ENCODE measurements around the gene NPAS3.

NPAS3 gene

DNA sequence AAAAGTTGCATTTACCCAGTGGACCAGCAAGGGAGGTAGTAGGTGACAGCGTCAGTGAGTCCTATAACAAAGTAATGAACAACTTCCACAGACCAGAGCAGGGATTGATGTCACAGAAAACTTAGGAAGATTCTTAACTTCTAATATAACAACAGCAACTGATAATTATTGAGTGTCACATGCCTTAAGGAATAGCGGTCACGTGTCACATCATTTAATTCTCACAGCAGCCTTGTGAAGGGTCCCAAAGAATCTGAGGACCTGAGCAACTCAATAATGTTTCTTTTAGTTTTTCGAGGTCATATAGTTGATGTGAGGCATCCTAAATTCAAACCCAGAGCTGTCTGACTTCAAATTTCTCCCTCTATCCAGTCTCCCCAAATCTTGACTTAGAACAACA, 590.0 kb downstream of the NPAS3 start:
- DNase-seq = no peak

DNA sequence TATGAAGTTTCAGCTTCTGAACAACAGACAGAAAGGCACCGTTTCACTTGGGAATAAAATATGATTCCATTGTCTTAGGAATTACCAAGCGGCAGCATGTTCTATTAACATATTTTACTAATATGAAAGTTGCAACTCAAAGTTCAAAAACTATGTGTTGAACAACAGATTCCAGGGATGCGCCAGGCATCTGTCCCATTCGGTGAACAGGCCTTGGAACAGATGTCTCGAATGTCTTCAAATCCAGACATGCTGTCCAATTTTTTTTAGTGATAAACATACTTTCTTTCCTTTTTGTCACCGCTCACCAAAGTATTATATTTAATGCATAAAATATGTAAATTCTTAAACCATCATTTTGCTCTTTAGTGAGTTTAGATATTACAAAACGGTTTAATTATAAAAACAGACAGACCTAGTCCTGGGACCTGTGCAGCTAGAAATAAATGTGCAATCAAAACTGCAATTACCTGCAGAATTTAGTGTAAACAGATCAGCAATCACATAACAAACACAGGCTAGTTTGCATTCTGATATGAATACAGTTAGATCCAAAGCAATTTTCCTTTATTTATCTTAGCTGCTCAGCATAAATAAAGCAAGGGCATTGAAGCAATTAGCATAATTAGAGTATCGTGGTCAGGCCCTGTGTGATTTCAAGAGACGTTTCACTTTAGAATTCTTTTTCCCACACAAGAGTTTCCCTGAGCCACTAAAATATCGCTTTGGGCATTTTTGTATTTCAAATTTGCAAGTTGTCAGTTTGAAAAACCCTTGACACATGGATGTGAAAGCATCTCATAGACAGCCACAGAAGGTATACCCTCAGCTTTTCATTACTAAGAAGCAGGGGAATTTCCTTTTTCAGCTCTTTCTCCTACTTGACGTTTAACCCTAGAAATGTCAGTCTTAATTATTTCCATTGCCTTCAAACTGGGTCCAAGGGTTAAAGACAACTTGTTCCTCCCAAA, 591.4 kb downstream of the NPAS3 start:
- no peak for DNase-seq

DNA sequence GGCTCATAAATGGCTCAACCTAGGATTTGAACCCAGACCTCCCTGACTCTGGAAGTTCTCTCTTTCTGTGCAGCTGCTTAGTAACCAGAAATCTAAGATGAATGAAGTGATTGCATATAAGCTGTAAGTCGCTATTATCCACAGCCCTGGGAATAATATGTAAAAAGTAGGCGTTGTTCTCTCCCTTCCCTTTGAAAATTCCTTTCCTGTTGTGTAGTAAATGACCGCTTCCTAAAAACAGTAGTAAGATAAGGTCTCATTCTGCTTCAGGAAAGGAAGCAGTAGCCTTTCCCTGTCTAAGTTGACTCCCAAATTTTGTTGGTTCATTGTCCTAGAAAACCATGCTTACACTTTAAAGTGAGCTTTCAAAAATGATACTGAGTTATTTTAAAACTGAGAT, 593.9 kb downstream of the NPAS3 start:
- no peak for DNase-seq

DNA sequence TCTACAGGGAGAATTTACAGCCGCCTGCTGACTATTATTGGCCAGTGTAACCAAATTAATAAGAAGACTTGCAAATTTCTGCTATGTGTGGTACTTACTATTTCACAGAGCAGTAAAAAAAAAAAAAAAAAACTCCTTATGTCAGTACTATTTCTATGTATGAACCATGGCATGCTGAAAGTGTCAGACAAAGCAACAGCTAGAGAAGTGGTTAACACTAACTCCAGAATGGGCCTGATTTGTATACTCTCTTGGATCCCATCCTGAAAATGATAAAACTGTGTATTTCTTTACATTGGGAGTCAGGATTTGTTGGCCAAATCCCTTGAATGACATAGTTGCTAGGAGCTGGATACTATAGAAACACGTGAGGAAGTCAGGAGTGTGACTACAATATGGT, 595.4 kb downstream of the NPAS3 start:
- DNase-seq = no peak

DNA sequence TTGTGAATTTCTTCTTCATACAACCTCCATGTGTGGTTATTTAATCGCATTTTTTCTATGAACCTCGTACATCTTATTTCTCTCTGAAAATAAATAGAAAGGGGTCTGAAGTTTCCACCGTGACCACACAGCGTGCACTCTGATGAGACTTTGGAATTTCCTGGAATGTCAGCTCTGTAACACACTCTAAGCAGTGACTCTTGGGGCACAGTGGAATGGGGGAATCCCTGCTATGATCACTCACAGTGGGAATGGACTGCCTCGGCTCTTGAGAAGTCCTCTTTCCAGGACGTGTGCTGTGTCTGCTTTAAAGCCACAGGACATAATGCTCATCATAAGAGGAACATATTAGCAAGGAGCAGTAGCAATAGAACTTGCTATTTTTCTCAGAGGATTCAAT, 596.0 kb downstream of the NPAS3 start:
- DNase-seq = no peak

DNA sequence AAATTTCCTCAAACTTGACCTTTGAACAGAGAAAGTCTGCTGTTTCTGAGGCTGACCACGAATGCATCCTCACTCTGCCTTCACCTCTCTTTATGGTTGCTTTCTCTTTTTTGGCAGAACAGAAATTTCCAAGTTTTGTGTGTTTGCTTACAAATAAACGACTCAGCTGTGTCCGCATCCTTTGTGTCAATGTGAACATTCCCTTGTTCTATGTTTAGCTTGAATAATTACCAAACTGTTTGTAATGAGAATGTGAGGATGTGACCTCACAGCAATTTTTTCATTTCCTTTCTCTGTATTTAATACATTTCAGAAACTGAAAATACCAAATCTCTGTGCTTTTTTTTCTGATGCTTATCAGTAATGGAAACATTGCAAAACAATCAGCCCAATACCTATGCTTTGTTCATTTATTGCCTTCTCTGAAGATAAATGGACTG, 601.3 kb downstream of the NPAS3 start:
- no peak for DNase-seq

DNA sequence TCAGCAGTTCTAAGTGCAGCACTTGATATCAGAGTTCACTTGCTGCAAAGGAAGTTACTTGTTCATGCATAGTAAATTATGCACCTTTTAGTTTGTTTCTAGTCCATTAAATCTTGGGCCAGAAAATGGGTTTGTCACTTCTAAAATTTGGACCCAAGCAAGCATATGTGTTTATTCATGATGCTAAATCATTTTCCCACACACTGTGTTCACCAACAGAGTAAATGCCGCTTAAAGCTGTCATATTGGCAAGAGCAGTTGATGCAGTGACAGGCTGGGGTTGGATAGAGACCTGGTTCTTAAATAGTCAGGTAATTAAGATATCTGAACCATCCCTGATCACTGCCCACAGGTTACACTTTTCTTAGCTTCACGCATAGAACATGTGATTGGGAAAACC, 602.5 kb downstream of the NPAS3 start:
- no peak for DNase-seq

DNA sequence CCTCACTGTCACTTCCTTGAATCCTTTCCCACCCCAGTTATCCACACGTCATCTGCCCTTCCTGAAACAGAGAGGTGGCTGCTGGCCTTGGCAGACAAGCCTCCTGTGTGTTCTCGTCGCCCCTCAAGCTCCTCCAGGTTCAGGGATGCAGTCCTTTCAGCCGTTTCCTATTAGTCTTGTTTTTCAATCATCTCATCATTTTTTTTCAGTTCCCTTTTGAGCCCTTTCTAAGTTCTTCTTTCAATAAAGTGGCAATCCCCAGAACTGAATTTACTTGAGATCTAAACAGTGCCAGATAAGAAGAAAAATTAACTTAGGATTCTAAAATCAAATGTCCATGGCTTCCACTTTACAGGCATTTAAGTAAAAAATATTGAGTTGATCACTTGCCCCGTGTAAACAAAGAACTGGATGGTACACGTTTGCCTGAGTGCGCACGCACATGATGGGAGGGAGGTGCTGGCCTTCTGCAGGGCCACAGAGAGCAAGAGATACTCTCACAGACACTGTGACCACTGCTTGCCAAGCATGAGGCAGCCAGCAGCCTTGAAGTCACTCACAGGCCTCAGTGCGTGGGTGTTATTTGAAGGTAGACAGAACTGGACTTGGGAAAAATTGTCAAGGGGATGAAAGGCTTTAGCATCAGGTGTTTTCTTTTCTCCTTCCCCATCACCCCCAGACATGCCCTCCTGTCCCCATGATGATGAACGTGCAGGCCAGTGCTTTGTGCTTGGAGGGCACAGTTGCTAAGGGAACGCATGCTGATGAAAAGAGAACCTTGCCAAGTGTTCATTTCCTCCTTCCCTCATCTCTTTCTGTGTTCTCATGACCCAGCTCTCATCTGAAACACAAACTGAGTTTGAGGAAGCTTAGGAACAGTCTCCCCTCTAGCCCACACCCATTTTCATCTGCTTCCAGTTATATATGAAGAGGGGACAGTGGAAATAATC, 603.9 kb downstream of the NPAS3 start:
- no peak for DNase-seq

DNA sequence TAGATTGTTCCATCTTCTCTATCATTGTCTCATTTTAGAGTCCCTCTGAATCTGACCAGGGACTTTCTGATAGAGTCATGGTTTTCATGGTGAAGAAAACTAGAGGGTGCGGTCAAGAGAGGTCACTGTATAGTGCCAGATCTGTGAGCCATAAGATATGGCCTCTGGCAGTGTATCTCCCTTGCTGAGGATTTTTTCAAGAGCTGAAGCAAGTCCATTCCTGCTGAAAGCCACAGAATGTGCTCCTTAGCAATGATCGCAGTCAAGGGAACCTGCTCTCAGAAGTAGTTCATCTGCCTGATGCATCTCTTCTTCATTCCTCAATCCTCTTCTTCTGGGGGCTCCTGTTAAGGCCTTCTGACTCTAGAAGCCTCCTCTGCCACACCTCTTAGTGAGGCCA, 607.0 kb downstream of the NPAS3 start:
- no peak for DNase-seq

DNA sequence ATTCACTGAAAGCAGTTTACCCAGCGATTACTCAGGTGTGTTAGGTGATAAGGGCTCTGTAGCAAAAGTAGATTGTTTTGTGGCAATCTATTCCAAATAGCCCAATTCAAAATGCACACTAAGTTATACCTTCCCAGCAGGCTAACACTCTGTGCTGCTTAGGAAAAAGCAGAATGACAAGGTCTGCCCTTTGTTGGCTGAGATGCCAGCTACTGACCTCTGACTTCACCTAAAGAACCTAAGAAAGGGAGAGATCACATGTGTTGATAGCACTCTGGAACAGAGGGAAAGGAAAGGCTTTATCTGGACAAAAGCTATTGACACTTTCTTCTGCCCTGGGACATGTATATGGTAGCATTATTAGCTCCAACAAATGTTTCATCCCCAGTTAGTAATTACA, 609.9 kb downstream of the NPAS3 start:
- DNase-seq = no peak

DNA sequence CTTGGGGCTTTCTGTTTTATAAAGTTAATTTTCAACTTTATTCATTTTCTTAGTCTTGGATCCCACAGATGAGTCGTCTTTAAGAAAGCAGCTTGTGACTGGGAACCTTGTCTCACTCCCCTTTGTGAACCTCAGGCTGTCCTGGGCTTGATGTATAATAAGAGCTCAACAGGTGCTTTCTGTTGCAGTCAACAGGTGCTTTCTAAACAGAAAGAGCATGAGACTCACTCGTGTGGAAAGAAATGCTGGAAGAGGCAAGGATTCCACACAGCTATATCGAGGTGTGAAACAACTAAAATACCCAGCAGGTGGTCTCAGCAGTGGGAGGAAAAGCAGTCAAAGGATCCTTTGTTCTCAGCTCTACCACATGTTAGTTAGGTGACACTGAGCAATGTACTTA, 613.3 kb downstream of the NPAS3 start:
- DNase-seq = no peak

DNA sequence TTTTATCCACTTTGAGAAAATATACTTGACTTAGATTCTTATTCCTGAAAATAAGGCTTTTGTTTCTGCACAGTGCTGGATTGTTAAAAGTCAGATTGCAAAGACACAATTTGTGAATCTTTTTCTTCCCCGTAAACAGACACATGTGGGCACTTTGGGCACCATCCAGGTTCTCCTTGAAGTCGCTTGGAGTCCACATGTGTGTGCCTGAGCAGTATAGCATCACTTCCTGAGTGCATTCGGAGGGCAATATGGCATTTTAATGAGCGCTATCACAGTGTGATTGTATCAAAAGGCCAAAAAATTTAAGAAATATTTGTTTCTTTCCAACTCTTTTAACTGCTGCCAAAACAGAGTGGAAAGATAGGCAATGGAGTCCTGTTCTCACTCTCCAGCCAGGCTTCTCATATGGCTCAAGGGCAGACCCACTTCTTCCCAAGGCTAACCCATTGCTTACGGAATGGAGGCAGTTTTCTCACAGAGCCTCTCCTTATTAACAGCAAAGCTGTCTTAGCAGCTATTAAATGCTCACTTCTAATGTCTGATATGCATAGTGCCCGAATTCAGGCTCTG, 615.1 kb downstream of the NPAS3 start:
- DNase-seq = no peak

DNA sequence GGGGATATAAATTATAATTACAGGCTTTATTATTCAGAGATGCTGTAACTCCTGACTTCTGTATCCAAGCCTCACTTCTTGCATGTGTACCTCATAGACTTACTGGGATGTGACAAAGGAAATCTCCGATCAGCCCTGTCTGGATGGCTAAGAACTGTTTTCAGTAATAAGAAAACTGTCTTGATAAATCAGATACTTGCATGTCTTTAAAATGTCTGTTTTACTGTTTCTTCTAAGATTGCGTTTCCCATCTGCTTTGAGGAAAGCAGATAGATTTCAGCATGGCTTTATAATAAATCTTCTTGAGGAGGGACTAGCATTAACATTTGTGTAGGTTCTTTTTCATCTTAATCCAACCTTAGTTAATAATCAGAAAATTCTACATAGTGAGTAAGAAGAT, 616.3 kb downstream of the NPAS3 start:
- no peak for DNase-seq

DNA sequence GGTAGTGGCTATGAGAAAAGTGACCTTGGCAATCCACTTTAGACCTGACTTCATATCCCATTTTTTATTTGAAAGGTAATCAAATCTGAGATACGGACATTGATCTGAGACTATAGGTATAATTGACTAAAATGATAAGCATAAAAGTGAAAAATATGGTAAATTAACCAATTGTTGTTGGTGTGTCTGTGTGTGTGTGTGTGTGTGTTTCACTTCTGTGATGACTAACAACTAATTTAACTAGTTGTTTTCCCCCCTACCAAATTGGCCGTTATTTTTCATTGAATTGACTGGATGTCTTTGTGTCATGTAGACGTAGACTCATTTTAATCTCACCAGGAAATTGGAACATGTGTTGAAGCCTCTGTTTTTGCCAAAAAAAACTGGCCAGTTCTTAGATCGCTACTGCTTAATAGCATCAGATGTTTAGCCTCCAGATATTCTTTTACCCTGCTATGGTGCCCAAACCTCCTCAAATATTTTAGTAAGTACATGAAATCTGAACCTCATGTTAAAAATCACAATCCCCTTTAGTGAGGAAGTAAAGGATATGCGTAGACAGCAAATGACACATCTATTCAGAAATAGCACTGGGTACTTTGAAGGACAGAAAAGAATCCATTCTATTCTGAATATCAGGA, 617.2 kb downstream of the NPAS3 start:
- DNase-seq = no peak

DNA sequence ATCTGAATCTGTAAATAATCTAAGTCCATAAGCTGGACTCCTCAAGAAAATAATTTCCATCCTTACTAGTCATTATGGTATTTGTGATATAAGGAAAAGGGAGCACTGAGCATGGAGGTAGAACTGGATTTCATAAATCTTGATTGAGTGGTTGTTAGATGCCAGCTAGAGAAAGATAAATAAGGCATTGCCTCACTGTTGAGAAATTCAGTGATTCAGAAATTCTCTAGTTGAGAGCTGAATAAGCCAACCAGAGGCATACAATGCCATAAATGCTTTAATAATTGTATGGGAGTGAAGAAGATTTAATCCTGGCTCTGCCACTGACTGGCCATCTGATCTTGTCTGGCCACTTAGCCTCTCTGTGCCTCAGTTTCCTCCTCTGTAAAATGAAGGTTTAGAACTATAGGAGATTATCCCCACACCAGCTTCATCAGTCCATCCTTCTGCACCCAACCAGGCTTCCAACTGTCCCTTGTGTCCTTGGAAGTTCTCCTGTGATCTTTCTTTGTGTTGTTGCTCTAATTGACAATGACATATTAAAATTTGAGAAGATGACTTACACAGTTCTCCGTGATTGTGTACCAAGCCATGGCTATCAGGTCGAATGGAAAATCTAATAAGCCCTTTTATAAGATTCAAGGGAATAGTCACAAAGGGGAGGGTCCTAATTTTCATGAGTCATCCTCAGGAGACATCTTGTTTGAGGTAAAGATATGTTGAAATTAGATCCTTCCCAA, 617.9 kb downstream of the NPAS3 start:
- DNase-seq = no peak

DNA sequence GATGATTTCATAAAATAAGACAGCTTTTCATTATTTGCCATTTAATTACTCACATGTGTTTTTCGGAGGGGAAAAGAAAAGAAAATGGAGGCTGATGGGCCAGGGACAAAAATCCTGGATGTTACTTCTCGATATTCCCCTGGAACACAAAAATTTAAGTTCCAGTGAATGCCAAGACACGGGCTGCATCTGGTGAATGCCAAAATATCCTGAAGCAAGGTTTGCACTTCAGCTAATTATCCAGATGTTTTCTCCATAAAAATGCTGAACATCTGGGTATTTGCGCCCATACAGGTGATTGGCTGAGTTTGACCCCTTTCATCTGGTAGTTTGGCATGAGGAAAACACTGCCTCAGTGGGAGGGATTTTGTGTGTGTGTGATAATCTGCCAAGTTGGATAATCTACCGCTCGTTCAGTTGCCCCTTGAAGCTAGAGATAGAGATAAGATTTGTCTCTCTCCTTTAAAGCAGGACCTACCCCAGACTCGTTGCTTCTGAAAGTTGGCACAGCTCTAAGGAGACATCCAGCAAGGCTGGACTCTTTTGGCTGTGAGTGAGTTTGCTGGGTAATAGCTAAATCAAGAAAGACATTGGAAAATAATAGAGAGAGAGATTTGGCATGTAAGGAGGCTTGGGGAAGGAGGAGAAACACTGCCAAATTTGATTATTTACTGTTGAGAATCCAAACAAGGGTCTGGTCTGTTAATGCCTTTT, 622.2 kb downstream of the NPAS3 start:
- DNase-seq = no peak

DNA sequence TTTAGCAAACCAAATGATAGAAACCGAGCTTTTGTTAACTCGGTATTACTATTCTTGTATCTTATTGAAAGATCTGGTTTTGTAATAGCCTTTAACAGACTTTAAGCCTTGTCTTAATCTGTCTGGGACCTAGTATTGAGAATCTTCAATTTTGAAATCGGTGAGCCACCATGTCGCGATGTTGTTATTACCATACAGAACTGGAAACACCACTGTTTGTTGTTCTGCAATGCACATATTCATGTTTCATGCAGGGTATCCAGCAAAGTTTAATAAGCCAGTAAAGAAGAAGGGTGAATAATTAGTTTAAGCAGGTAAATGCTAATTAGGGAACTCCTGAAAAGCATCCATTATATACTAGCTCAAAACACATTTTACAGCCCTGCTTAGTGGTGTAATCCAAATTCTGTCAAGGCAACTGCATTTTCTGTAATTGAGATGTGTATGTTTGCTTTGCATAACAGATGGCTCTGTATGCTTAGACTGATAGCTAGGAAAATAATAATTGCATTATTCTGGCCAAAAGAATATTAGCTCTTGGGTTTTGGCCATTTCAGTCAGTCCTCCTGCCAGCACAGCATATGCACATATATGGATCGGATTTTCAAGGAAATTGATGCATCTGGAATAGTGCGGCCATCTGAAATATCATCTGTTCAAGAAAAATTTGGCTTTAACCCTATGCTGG, 623.0 kb downstream of the NPAS3 start:
- DNase-seq = no peak

DNA sequence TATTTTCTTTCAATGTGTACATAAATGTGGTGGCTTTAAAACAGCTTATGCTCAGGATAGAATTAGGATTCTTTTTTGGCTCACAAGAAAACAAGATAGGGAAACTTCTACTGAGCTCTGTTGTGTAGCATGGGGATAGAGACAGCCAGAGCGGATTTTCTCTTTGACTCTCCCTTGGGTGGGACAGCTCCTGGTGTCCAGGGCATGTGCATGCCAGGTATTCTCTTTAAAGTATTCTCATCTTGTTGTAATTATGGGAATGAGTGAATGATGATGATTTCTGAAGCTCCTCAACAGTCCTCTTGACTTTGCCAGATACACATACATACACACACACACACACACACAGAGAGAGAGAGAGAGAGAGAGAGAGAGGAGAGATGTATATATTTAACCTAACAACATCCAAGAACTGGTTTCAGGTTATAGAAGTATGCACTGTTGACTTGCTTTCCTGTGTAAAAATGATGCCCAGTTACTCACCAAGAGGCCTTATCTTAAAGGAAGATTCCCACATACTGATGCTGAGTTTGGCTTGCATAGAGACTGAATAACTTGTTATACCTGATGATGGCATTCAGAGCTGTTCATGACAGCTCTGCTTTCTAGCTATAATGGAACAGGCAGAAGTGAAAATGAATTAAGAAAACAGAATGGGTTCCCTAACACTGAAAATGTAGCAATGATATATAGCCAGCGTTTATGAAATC, 624.7 kb downstream of the NPAS3 start:
- no peak for DNase-seq

DNA sequence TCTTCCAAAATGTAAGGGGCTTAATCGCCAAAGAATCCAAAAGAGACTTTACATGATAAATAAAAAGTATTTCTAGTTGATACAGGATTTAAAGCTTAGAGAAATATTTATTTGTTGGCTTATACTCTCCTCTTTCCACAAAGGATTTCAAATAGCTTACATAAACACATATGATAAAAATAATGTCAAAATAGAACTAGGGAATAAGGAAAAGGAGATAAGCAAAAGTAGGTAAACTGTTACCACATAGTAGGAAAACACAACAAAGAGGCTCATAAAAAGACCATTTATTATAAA, 625.2 kb downstream of the NPAS3 start:
- no peak for DNase-seq
